GM11168 (cell line): ENCODE measurements around the gene TET2.

Experiments used
- in situ Hi-C: fragments of 300-500 bp; cut with MboI; formaldehyde crosslinking; loops from one replicate; pipeline ENCODE4 v1.12.0; 2022; ENCODE audit warnings: low sequenced_read_pairs; ENCODE audit not compliant: unreplicated experiment

The TET2 gene

GRCh38 chr4:105146276-105147015, at the start of gene TET2:
TET2 (plus strand) TSS chr4:105146876; CDS start chr4:105233943, 87,067 bp downstream.
- in situ Hi-C loops, result no loop called here

GRCh38 chr4:105102016-105102415, 44.7 kb upstream of the TET2 start:
- in situ Hi-C loops, result no loop called here

DNA sequence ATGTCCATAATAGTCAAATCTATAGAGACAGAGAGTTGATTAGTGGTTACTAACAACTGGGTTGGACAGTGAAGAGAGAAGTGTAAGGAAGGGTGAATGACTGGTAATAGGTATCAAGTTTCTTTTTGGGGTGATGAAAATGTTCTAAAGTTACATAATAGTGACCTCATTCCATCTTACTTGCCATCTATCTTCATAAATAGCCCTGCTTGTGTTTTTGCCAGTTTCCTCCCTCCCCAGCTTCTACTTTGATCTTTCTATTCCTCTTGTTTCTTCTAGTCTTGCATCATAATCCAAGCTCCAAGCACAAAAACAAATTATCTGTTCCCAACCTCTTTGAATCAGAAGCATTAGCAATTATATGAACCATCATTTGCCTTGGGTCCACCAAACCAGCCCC, 40.2 kb upstream of the TET2 start:
- in situ Hi-C loops, result no loop called here

- in situ Hi-C loops, result no loop called here
Measured at GRCh38 chr4:105107095-105107856, 39.4 kb upstream of the TET2 start.

GRCh38 chr4:105108971-105109370, 37.7 kb upstream of the TET2 start:
- in situ Hi-C loops, result no loop called here

- in situ Hi-C loops, result no loop called here
Measured at GRCh38 chr4:105112274-105112673, 34.4 kb upstream of the TET2 start.

- in situ Hi-C loops, result no loop called here
Measured at GRCh38 chr4:105113800-105114199, 32.9 kb upstream of the TET2 start.

DNA sequence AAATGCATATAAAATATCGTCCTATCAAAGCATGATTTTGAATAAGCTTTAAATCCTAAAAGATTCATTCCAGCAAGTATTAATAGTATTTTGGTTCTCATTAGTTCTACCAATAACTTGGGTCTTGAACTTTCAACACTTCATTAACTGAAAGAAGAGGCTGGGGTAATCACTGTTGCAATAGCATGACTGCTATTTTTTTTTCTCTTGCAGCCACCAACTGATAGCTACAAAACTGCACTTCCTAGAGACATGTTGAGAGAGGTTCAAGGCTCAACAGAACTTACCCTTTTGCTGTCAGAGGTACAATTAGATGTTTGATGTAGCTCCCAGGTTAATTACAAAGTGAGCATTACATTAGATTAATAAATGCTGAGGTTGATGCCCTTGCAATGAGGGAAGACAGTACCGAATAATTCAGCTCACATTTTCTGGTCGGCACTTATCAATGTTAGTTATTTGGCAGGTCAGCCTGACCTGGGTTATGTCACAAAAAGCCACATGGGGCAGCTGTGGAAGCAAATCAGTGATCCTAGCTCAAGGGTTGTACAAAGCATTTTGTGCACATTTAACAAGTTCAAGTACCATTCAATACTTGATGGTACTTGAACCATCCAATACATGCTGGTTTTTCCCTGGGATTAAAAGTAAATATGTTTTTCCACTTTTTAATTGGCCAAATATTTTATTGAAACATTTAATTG, 29.9 kb upstream of the TET2 start:
- in situ Hi-C loops, result no loop called here

GRCh38 chr4:105119356-105119755, 27.3 kb upstream of the TET2 start:
- in situ Hi-C loops, result no loop called here

- in situ Hi-C loops, result no loop called here
Measured at GRCh38 chr4:105120626-105121025, 26.1 kb upstream of the TET2 start.

- in situ Hi-C loops, result no loop called here
Measured at GRCh38 chr4:105122350-105122749, 24.3 kb upstream of the TET2 start.

- in situ Hi-C loops, result no loop called here
Measured at GRCh38 chr4:105126311-105127169, 20.1 kb upstream of the TET2 start.

GRCh38 chr4:105127170-105127445, 19.6 kb upstream of the TET2 start:
- in situ Hi-C loops, result no loop called here

DNA sequence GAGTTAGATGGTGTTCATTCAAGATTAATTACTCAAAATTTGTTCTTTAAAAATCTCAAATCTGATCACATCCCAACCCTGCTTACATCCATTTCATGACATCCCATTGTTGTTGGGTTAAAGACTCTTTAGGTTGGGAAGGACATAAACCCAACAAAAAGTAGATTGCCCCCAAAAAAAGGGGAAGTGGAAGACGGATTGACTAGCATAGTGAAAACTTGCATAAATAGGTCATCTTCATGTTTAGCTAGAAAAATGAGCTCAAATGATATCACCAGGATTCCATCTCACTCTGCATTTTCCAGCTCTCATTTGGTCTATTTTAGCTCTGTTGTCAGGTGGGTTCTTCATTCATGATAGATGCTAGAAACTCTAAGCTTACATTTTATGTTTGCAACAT, 18.5 kb upstream of the TET2 start:
- in situ Hi-C loops, result no loop called here

GRCh38 chr4:105129286-105130040, 17.2 kb upstream of the TET2 start:
- in situ Hi-C loops, result loop anchor here (10.0 kb wide), 2 partner anchors 155 to 345 kb away; partner anchors contain the start of gene PPA2

GRCh38 chr4:105130945-105131344, 15.7 kb upstream of the TET2 start:
- in situ Hi-C loops, result loop anchor here (10.0 kb wide), 2 partner anchors 156 to 344 kb away; partner anchors contain the start of gene PPA2

DNA sequence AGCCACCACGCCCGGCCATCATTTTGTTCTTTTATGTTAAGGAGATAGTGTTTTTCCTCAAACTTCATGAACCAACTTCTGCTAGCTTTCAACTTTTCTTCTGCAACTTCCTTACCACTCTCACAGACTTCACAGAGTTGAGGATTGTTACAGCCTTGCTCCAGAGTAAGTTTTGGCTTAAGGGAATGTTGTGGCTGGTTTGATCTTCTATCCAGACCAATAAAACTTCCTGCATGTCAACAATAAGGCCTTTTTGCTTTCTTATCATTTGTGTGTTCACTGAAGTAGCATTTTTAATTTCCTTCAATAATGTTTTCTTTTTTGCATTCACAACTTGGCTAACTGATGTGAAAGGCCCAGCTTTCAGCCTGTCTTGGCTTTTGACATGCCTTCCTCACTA, 12.7 kb upstream of the TET2 start:
- in situ Hi-C loops, result loop anchor here (10.0 kb wide), 2 partner anchors 159 to 341 kb away; partner anchors contain the start of gene PPA2

DNA sequence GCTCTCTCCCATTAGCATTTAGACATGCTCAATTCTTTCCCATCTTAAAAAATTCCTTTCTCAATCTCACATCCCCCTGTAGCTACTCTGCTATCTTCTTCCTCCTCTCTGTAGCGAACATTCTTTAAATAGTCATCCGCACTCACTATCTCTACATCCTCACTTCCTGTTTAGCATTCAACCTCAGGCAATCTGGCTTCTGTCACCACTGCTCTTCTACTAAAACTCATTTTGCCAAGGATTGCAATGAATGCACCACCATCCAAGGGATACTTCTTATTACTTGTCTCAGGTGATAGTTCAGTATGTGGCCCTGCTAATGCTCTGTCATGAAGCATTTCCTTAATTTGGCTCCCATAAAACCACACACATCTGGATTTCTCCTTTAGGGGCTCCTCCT, 10.9 kb upstream of the TET2 start:
- in situ Hi-C loops, result loop anchor here (10.0 kb wide), 2 partner anchors 161 to 339 kb away; partner anchors contain the start of gene PPA2

- in situ Hi-C loops, result loop anchor here (10.0 kb wide), 2 partner anchors 162 to 338 kb away; partner anchors contain the start of gene PPA2
Measured at GRCh38 chr4:105137121-105137875, 9.4 kb upstream of the TET2 start.
